ENCODE measurements around the gene DNAJC6.
A peak's percentile ranks its signal among the peaks of the same experiment; 100 is the strongest.

Gene DNAJC6

DNA sequence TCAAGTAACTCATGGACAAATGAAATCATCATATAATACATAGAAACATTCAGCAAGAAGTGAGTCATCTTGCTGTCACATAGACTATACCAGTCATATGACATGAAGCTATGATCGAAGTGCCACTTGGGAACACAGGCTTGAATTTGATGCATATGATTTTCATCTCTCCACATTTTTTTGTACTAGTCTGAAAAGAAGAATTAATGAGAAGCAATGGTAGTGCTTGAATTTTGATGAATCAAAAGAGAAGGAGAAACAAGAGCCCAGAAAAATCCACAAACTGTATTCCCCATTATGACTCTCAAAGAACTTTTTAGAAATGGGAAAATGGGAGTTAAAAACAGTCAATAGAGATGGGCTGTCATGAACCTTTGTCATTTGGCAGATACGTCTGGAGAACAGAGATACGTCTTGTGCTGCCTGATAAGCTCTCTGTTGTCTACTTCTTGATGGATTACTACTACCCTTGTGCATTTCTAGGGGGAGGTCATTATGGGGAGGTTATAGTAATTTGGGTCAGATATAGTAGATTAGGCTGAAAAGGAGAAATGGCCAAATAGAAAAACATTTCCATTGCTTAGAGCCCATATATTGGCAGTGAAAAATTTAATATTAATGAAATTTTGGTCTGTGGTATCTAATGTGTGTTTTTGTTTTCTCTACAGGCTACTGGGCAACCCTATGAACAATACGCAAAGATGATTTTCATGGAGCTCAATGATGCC is 103.1 kb downstream of the DNAJC6 start:
- no peak for DNase-seq

DNA sequence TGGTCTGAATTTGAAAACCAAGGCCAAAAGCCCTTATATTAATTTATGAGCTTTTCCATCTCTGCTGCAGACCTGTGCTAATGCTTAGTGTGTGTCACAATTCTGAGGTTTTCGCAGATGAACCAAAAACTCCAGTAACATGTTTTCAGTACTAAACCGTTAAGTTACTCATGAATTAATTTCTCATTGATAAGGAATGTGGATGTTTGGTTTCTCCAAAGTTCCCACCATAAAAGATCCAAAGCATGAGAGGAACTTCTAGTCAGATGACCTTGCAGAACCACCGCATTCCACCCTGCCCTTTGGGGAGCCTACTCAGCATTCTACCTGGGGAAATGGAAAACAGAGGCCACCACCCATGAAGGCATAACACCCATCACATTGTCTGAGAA is 103.6 kb downstream of the DNAJC6 start:
- DNase-seq = peak; percentile 97

DNA sequence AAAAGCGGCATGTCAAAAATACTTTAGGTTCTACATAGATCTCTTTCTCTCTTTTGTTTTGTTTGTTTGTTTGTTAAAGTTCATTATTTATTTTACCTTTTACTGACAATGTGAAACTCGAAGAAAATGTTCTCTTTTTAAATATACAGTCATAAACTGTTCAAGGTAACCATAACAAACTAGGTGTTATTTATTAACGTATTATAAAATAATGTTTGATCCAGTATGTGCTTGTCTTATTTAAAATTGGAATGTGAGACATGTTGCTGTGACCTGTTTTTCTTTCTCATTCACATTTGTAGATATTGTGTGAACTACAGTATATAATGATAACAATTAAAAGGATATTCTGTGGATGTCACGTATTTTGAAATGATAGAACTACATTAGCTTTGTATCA is 105.2 kb downstream of the DNAJC6 start:
- peak; percentile 44 for DNase-seq

DNA sequence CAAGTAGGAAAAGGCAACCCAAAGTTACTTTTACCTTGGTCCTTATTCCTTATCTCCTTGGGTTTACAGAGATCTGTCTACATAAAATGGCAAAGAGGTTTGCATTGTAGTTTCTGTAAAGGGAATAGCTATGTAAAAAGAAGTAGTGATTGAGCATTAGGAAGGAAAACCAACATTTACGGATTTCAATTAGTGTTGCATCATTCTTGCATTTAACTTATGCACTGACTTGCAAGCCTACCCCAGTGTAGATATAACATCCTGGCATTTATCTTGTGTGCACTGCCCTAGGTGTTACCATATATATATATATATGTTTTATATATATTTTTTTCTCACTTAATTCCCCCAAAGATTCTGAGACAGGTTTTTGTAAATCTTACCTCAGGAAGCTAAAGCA is 107.4 kb downstream of the DNAJC6 start:
- DNase-seq = no peak

DNA sequence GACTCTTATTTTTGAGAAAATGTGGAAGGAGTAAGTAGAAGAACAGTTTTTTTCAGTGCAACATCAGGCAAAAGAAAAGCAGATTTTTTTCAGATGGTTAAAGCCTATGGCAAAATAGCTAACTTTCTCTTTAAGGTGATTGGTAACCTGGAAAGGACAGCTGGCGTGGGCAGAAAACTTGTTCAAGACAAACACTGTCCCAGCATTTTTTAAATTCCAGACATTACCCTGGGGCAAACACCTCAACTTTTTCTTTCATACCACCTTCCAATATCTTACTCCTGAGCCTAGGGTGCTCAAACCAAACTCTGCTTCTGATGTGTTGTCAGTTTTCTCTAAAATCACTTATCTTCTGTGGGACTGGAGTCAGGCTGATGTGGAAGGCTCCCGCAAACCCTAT is 108.4 kb downstream of the DNAJC6 start:
- DNase-seq = peak; percentile 71

DNA sequence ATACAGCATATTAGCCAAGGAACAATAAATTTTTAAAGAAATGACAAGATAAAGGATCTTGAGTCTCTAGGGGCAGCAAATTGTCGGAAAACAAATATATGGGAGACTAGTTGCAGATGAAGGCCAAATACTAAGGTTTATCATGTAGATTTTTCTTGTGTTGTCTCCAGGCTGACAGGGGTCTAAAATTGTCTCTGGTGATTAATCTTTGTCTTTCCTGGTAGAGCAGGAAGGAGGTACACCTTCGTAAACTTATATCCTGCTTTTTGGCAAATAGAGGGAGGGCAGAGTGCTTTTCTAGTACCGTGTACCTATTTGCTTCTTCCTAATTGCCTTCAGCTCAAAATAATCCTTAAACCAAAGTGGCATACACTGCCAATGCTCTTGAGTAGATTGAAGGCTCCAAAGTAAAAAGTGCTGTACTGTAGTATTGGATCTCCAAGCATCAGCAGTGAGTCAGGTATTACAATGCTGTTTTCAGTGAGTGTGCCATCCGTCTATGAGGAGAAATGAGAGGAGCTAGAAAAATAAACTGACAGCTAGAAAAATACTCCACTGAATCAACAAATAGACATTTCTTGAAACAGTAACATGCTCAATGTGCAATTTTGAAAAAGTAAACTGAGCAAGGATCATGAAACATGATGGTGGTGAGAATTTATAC is 109.3 kb downstream of the DNAJC6 start:
- DNase-seq = peak; percentile 56

DNA sequence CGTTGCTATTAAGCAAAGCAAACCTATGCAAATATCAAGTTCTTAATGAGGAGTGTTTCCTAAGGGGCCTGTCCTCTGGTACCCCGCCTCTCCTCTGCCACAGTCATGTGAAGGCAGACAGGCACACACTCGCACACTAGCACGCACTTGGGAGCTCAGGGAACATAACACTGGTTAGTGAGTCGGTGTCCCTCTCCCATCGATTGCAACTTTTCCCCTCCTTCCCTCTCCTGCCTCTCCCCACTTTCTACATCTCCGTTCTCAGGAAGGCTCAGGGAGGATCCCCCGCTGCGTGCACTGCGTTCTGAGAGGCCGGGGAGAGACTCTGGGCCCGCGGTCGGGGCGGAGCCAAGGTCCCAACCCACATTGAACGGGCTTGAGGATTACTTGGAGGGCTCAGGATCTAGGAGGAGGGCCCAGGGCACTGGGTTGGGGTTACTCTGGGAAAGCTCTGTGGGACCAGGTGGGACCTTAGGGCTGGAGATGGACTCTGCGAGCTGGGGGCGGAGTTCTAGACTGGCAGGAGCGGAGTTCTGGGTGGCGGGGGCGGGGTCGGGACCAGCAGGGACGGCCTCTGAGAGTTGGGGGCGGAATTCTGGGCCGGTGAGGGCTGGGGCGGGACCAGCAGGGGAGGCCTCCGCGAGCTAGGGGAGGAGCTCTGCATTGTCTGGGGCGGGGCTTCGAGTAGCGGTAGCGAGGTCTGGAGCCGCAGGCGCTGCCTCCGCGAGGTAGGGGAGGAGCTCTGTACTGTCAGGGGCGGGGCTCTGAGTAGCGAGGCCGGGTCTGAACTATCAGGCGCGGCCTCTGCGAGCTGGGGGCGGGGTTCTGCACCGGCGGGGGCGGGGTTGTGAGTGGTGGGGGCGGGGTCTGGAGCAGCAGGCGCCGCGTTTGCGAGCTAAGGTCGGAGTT is 110.6 kb downstream of the DNAJC6 start:
- peak; percentile 98 for DNase-seq

DNA sequence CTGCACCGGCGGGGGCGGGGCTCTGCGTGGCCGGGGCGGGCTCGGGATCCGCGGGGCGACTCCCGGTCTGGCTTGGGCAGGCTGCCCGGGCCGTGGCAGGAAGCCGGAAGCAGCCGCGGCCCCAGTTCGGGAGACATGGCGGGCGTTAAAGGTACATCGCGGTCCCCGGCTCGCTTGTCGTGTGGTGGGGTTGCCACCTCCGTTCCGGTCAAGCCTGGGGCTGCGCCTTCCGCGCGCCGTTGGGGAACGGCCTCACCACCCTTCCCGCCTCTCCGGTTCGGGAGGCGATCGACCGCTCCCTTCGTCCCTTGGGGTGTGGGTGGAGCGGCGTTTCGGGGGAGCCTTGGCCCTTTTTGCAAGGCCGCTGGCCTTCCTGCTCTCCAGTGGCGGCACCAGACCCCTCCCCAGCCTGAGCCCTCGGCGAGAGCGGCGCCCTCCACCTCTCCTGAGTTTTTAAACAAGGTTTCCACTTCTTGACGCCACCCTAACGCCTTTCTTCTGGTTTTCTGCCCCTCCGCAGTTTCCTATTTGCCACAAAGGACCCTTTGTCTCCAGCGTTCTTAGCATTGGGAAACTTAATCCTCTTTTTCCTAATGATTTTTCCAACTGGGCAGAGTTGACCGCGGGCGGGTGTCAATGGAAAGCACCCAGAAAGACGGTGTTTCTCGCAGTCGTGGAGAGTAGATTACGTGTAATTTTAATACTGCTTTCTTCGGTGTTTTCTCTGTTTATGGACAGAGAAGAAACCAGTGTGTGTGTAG is 111.4 kb downstream of the DNAJC6 start, which contains the start of the genes LEPR and LEPROT:
TSS of gene LEPR (plus strand) at position 79 of the 761 bp plus-strand sequence. CDS start 144,898 bp downstream, outside the sequence.
TSS of gene LEPROT (plus strand) at position 79 of the 761 bp plus-strand sequence. CDS start at position 136, 57 bp downstream.
- no peak for DNase-seq

DNA sequence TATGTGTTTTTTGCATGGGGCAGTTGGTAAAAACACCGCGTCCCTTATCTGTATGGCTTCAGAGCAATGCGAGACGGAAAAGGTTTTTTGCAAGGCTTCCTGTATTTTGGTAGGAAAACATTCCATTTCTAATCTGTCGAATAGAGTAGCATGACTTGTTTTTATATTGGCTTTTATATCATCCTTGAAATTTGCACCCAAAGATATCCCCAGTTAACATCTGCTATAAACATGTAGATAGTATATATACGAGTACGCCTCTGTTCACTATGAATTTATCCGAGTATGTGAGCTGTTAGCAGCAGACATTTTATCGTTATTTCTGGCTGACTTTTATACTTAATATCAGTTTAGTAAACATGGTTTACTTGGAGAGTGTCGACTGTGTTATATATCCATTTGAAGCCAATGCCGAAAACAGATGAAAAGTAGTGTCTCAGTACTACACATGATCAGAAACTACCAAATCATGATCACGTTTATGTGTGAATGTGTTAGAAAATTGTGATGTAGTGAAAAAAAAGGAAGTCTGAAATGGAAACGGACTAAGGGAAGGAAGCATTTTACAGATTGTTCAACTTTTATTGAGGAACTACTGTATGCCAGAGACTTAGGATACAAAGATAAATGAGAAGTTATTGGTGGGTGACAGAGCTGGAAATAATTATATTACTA is 112.1 kb downstream of the DNAJC6 start:
- no peak for DNase-seq

DNA sequence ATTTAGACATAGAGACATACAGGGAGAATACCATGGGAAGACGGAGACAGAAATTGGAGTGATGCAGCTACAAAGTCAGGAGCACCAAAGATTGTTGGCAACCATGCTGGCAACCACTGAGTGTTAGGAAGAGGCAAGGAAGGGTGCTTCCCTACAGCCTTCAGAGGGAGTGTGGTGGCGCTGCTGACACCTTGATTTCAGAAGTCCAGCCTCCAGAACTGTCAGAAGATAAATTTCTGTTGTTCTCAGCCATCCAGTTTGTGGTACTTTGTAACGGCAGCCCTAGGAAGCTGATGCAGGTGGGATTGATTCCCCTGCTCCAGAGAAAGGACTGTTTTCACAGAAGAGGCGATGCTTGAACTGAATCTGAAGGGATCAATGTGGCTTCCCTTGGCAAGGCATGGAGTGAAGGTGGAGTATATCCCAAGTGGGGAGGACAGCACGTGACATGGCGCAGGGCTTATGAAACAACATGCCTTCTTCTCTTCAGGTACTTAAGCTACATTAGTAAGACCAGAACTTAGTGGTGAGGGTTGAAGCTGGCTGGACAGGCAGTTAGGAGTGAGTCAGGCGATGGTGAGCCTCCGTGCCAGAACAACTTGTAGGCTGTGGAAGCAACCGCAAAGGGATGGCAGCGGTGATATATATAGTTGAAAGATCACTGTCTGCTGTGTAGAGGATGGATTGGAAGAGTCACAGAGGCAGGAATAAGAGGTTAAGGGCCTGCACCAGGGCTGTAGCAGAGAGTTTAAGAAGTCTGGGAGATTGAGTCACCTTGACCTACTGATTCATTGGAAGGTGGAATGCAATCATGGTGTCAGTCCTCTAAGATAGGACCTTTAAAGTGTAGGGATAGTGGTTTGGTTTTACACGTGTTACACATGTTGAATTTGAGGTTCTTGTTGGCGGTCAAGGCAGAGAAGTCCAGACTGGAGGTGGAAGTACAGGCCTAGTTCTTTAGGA is 113.2 kb downstream of the DNAJC6 start:
- DNase-seq = peak; percentile 56

DNA sequence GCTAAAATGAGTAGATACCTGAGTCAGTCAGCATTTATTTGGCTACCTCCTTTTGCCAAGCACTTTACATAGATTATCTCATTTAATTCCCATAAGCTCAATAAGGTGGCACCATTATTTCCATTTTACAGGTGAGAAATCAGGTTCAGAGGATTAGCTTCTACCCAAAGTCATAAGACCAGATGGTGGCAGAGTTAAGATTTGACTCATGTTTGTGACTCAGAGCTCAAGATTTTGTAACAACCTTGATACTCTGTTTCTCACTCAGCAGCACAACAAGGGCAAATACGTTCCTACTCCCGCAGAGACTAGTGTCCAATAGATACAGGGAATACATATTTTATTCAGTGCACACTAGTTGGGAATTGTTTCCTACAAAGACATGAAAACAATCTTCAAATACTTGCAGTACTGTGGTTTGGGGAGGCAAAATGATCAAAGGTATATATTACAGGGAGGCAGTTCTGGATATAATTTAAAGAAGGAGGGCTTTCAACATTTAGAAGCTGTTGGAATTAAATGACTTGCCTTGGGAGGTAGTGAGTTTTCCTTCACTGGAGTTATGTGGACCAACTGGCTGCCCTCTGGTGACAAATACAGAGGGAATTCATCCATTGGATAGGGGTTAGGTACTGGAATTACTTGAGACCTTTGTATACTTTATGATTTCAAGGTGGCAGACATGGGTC is 114.7 kb downstream of the DNAJC6 start:
- peak; percentile 88 for DNase-seq

DNA sequence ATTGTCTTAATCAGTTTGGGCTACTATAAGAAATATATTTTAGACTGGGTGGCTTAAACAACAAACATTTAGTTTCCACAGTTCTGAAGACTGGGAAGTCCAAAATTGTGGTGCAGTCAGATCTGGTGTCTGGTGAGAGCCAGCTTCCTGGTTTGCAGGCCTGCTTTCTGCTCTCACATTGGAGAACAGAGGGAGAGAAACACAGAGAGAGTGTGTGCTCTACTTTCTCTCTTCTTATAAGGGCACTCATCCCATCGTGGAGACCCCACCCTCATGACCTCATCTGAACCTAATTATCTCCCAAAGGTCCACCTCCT is 115.2 kb downstream of the DNAJC6 start:
- no peak for DNase-seq

DNA sequence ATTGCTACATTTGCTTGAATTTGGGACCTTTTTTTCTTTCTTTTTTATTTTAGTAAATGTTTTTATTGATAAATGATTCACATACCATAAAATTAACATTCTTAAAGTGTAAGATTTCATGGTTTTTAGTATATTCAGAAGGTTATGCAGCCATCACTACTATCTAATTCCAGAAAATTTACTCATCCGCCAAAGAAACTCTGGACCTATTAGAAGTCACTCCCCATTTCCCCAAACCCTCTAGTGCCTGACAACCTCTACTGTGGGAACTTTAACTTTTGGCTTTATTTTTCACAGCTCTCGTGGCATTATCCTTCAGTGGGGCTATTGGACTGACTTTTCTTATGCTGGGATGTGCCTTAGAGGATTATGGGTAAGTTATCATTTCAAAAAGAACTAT is 115.7 kb downstream of the DNAJC6 start:
- DNase-seq = no peak

DNA sequence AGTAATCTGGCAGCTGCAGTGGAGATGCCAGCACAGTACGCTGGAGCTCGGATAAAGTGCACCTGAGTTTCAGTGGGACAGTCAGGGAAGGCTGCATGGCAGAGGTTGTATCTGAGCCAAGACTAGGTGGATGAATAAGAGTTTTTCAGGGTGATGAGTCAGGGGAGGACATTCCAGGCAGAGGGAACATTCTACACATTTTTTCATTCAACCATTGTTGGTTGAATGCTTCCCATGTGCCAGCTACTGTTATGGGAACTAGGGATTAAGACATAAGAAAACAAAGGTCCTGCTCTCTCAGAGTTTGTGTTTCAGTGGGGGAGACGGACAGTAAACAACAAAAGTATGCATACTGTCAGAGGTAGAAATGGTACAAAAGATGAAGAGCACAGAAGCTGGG is 116.4 kb downstream of the DNAJC6 start:
- peak; percentile 98 for DNase-seq

DNA sequence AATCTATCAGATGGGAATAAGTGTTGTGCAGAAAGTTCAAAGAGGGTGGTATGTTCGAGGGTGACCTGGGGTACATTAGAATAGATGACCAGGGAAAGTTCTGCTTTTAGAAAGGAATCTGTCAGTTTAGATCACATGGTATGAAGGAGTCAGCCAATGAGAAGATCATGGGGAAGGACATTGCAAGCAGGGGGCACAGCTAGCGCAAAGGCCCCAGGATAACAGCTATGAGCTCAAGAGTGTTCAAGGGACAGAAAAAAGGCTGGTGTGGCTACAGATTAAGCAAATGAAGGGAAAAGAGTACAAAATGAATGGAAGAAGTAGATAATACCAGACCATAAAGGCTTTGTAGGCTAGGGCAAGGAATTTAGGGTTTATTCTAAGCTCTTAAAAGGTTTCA is 119.7 kb downstream of the DNAJC6 start:
- no peak for DNase-seq

DNA sequence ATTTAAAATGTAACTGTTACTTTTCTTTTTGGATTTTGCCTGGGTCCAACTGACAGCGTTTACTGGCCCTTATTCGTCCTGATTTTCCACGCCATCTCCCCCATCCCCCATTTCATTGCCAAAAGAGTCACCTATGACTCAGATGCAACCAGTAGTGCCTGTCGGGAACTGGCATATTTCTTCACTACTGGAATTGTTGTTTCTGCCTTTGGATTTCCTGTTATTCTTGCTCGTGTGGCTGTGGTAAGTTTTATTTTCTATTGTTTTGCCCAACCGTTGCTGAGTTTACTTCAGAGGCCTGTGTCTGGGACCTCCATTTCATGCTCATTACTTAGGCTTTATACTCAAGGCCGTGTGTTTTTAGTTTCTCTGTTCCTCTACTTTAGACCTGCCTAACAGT is 120.5 kb downstream of the DNAJC6 start:
- peak; percentile 92 for DNase-seq

DNA sequence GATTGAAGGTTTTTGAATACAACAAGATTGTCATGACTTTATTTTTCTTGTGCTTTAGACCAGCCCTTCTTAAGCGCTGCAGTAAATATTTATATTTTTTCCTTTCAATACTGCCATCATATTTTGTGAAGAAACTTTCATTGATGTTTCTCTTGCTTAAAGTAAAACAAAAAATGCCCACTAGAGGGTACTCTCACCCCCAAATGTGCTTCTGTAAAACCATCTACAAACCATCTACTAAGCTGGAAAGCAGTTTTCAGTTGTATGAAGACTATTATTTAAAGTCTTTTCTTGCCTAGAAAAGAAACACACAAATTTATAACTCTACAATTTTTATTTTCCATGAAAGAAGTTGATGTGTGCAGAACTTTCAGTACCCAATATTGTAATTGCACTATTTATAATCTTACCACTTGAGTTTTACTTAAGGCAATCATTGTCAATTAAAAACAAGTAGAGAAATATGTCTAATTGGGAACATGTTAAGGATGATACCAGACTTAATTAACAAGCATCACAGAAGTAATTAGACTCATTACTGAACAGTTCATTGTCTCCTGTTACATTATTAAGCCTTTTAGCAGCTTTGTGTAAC is 121.9 kb downstream of the DNAJC6 start:
- peak; percentile 47 for DNase-seq

DNA sequence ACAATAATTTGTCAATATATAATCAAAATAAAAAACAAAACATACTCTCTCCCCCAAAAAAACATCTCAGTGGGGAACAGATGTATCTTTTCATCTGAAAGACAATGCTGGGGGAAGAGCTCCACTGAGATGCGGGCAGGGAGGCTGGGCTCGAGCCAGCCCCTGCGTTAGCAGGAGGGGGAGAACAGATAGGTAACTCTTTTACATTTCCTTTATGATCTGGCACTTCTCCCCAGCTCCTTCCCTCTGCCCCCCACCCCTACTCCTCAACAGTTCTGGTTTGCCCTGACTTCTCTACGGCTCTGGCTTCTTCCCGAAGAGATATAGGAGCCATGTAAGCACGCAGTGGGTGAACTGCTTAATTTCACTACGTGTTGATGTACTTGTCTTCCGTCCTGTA is 123.6 kb downstream of the DNAJC6 start:
- DNase-seq = no peak

DNA sequence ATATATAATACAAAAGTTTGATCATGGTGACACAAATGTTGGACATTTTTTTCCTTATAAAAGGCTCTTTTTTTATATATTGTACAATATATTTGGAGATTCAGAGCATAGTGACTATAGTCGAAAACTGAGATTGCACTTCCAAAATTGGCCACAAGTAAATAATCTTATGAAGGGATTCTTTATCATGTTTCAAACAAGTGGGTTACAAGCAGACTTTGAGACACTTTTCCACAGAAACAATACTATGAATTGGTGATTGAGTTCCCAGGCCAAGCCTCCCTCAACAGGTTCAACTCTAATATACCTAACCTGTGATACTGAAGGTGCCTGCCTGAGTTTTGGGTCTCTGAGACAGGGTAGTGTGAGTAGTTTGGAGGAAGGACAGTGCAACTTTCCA is 124.9 kb downstream of the DNAJC6 start:
- DNase-seq = no peak

DNA sequence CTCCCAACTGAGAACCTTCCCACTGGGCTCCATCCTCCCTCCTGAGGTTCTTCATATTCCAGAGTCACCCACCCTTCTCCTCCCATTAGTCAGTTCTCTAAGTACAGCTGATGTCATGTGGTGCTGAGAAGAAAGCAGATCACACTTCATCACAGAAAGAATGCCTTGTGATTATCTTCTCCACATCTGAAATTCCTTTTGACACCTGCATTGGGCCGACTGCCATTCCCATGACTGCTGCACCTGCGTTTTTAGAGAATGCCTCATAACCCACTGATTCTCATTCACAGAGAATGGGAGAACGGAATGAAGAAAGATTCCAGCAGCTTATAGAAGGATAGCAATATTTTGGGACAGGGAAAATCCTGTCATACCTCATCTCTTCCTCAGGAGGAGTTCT is 125.4 kb downstream of the DNAJC6 start:
- no peak for DNase-seq
